HG03558 (cell line): ENCODE measurements around the gene PGM5.

Source experiments
- ATAC-seq: cut with Tn5 transposase; IDR thresholded peaks from one replicate; pipeline ENCODE4 v1.9.1; 2021; ENCODE audit warnings: moderate number of reproducible peaks; ENCODE audit not compliant: unreplicated experiment; ENCODE audit errors: extremely low read depth

Gene PGM5

GRCh38 chr9:68522954-68523353 lies 166.5 kb downstream of the PGM5 start:
- no peak for ATAC-seq

GRCh38 chr9:68523367-68523936 lies 167.0 kb downstream of the PGM5 start:
- ATAC-seq, result no peak

GRCh38 chr9:68530618-68531017 lies 174.2 kb downstream of the PGM5 start:
- no peak for ATAC-seq

- ATAC-seq, result no peak
Observed at GRCh38 chr9:68532131-68532530, 175.7 kb downstream of the PGM5 start.

- no peak for ATAC-seq
Observed at GRCh38 chr9:68533678-68534077, 177.3 kb downstream of the PGM5 start.

GRCh38 chr9:68536876-68537615 lies 180.6 kb downstream of the PGM5 start:
- ATAC-seq, result no peak

- no peak for ATAC-seq
Observed at GRCh38 chr9:68537616-68537880, 181.1 kb downstream of the PGM5 start.

GRCh38 chr9:68538200-68538599 lies 181.8 kb downstream of the PGM5 start:
- ATAC-seq, result no peak

- ATAC-seq, result no peak
Observed at GRCh38 chr9:68540712-68541535, 184.5 kb downstream of the PGM5 start, which contains the start of gene TMEM252. TSS of gene TMEM252 (minus strand) at chr9:68540883. CDS start at chr9:68540814, 69 bp downstream.

- no peak for ATAC-seq
Observed at GRCh38 chr9:68541568-68541967, 185.2 kb downstream of the PGM5 start.

GRCh38 chr9:68545033-68545705 lies 188.8 kb downstream of the PGM5 start:
- no peak for ATAC-seq

GRCh38 chr9:68546596-68547390 lies 190.4 kb downstream of the PGM5 start:
- ATAC-seq, result peak; percentile 50

GRCh38 chr9:68547417-68547816 lies 191.0 kb downstream of the PGM5 start:
- ATAC-seq, result no peak

GRCh38 chr9:68548241-68548640 lies 191.8 kb downstream of the PGM5 start:
- no peak for ATAC-seq

- no peak for ATAC-seq
Observed at GRCh38 chr9:68551191-68551590, 194.8 kb downstream of the PGM5 start.

- ATAC-seq, result no peak
Observed at GRCh38 chr9:68552700-68553476, 196.5 kb downstream of the PGM5 start.

- ATAC-seq, result no peak
Observed at GRCh38 chr9:68555437-68556150, 199.2 kb downstream of the PGM5 start.

GRCh38 chr9:68558545-68558944 lies 202.1 kb downstream of the PGM5 start:
- ATAC-seq, result no peak
